GM12892 (cell line): ENCODE results near the gene LRPAP1.

Experiments used
- POLR2A ChIP-seq: IDR thresholded peaks from 2 replicates; pipeline ENCODE4 v1.6.1; 2011; ENCODE audit warnings: low read depth, low read length, control low read depth
- POLR2AphosphoS5 ChIP-seq: IDR thresholded peaks from 2 replicates; pipeline ENCODE4 v1.6.1; 2011; ENCODE audit warnings: low read depth, low read length, control low read depth
- TAF1 ChIP-seq: IDR thresholded peaks from 2 replicates; pipeline ENCODE4 v1.6.1; 2011; ENCODE audit warnings: low read depth, mild to moderate bottlenecking, control low read depth, low read length, borderline replicate concordance

GRCh38 chr4:3471098-3471760 is 61.0 kb downstream of the LRPAP1 start:
- TF ChIP-seq TAF1 (no peak), POLR2A (no peak), POLR2AphosphoS5 (no peak)
